HepG2 (cell line): Measurements from ENCODE around the gene G6PC3. TPM values are rescaled to one million over a fixed set of nuclear protein-coding genes. Genes with fewer than 3 reads are reported as not detected.
A peak's percentile ranks its signal among the peaks of the same experiment; 100 is the strongest.

Source experiments
- ATAD3A ChIP-seq: sonication (generic); formaldehyde crosslinking; IDR thresholded peaks from 2 replicates; pipeline ENCODE4 v1.4.0; 2020; ENCODE audit warnings: missing genetic modification reagents
- CBFB ChIP-seq: sonication (generic); formaldehyde crosslinking; IDR thresholded peaks from 2 replicates; pipeline ENCODE4 v1.4.0; 2020; ENCODE audit warnings: missing genetic modification reagents
- ETV5 ChIP-seq: IDR thresholded peaks from 2 replicates; pipeline ENCODE4 v1.6.1; 2018; ENCODE audit warnings: missing biosample characterization, missing genetic modification reagents, inconsistent platforms, borderline replicate concordance
- FOXP1 ChIP-seq, 2 experiments: fragments of 450-650 bp in 1 of 2; IDR thresholded peaks; 2 replicates each; pipeline ENCODE4 v1.6.1; 2017 to 2018; ENCODE audit warnings: antibody characterized with exemption in 1 of 2
- GTF2F1 ChIP-seq: fragments of 150-350 bp; IDR thresholded peaks from 2 replicates; pipeline ENCODE4 v1.6.1; 2014; ENCODE audit warnings: low read length
- HNRNPH1 ChIP-seq: fragments of 200-400 bp; formaldehyde crosslinking; optimal IDR thresholded peaks from 2 replicates; pipeline ENCODE3; 2017; ENCODE audit warnings: mild to moderate bottlenecking, low read depth, low read length
- MEIS1 ChIP-seq: sonication (generic); formaldehyde crosslinking; IDR thresholded peaks from 2 replicates; pipeline ENCODE4 v1.9.0; 2021; ENCODE audit warnings: mild to moderate bottlenecking, missing genetic modification reagents, moderate library complexity, borderline replicate concordance
- MYC ChIP-seq: sonication (generic); formaldehyde crosslinking; IDR thresholded peaks from 2 replicates; pipeline ENCODE4 v1.9.0; 2021; ENCODE audit warnings: missing genetic modification reagents, borderline replicate concordance
- PAXIP1 ChIP-seq: sonication (generic); formaldehyde crosslinking; conservative IDR thresholded peaks from 2 replicates; pipeline ENCODE4 v1.4.0; 2020; ENCODE audit warnings: mild to moderate bottlenecking, missing genetic modification reagents, moderate library complexity
- SIX4 ChIP-seq: sonication (generic); formaldehyde crosslinking; IDR thresholded peaks from 2 replicates; pipeline ENCODE4 v1.4.0; 2020; ENCODE audit warnings: missing genetic modification reagents
- TGIF2 ChIP-seq: IDR thresholded peaks from 2 replicates; pipeline ENCODE4 v1.6.1; 2016; ENCODE audit warnings: control low read depth, missing compliant biosample characterization
- ZFP41 ChIP-seq: sonication (generic); formaldehyde crosslinking; IDR thresholded peaks from 2 replicates; pipeline ENCODE4 v1.4.0; 2020; ENCODE audit warnings: mild to moderate bottlenecking, missing genetic modification reagents, borderline replicate concordance
- ZNF572 ChIP-seq: sonication (generic); formaldehyde crosslinking; IDR thresholded peaks from 2 replicates; pipeline ENCODE4 v1.5.1; 2020; ENCODE audit warnings: mild to moderate bottlenecking, missing genetic modification reagents
- ZNF891 ChIP-seq: sonication (generic); formaldehyde crosslinking; IDR thresholded peaks from 2 replicates; pipeline ENCODE4 v1.5.0; 2020; ENCODE audit warnings: mild to moderate bottlenecking, missing genetic modification reagents
- ZSCAN25 ChIP-seq: sonication (generic); formaldehyde crosslinking; IDR thresholded peaks from 2 replicates; pipeline ENCODE4 v1.8.0; 2022; ENCODE audit warnings: mild to moderate bottlenecking, missing genetic modification reagents
- polyA plus RNA-seq, 8 experiments: library from polyadenylated mRNA; depleted of rRNA in 3 of 8; stranded (reverse) in 7 of 8; unstranded in 1 of 8; fragments of >200 nt; fragmentation: Illumina TruSeq in 4 of 8; extraction: Trizol in 4 of 8; gene quantifications; 2 replicates each; pipeline versions ENCODE4 v1.2.1 to v1.2.3, GENCODE V29; 2011 to 2016; ENCODE audit warnings: low read depth in 4 of 8, missing spikeins in 1 of 8, mixed read lengths in 1 of 8; ENCODE audit not compliant: insufficient read depth in 1 of 8
- total RNA-seq, 5 experiments: library from RNA; depleted of rRNA; stranded (reverse); fragments of >200 nt; fragmentation: Illumina TruSeq; extraction: Trizol; gene quantifications; 2 replicates each; pipeline ENCODE4 v1.2.3, GENCODE V29; 2016; ENCODE audit warnings: low read depth in 1 of 5
- TF ChIP-seq, protein P1 (sequence below): sonication (generic); formaldehyde crosslinking; IDR thresholded peaks from 2 replicates; pipeline ENCODE4 v1.4.0; 2020; ENCODE audit warnings: missing genetic modification reagents, borderline replicate concordance
- TF ChIP-seq, protein P2 (sequence below): sonication (generic); formaldehyde crosslinking; IDR thresholded peaks from 2 replicates; pipeline ENCODE4 v1.5.0; 2020; ENCODE audit warnings: mild to moderate bottlenecking, missing genetic modification reagents
- TF ChIP-seq, protein P3 (sequence below): sonication (generic); formaldehyde crosslinking; IDR thresholded peaks from 2 replicates; pipeline ENCODE4 v1.8.1; 2023; ENCODE audit warnings: mild to moderate bottlenecking, missing genetic modification reagents
- TF ChIP-seq, protein P4 (sequence below): sonication (generic); formaldehyde crosslinking; IDR thresholded peaks from 2 replicates; pipeline ENCODE4 v1.4.0; 2020; ENCODE audit warnings: missing genetic modification reagents

G6PC3 gene
- total and polyA plus RNA-seq, 2 of the 13 experiments (the other 11 are each of a cell fraction or from before 2014, with no cell fraction given), result 38.5 to 75.8 TPM

- TF ChIP-seq PAXIP1 (CRISPR knock-in tag) (no peak), ZNF572 (CRISPR knock-in tag) (no peak), MYC (CRISPR knock-in tag) (peak; percentile 82; the same call in 1 of the 2 replicates), MEIS1 (CRISPR knock-in tag) (no peak), ZSCAN25 (CRISPR knock-in tag) (peak; percentile 85), HNRNPH1 (no peak), GTF2F1 (no peak), ZNF891 (CRISPR knock-in tag) (no peak), FOXP1 (IDR thresholded peaks at IDR 0.05) (no peak), FOXP1 (CRISPR knock-in tag; IDR thresholded peaks at IDR 0.05) (no peak), ETV5 (CRISPR knock-in tag) (peak; percentile 29; the same call in 1 of the 2 replicates), CBFB (CRISPR knock-in tag) (0 out of 2 replicates have a peak, but pooled peaks have one; percentile 51), ZFP41 (CRISPR knock-in tag) (no peak), ATAD3A (CRISPR knock-in tag) (0 out of 2 replicates have a peak, but pooled peaks have one; percentile 62), SIX4 (0 out of 2 replicates have a peak, but pooled peaks have one; percentile 21), TGIF2 (CRISPR knock-in tag) (0 out of 2 replicates have a peak, but pooled peaks have one; percentile 41)
- TF ChIP-seq, protein P1, sequence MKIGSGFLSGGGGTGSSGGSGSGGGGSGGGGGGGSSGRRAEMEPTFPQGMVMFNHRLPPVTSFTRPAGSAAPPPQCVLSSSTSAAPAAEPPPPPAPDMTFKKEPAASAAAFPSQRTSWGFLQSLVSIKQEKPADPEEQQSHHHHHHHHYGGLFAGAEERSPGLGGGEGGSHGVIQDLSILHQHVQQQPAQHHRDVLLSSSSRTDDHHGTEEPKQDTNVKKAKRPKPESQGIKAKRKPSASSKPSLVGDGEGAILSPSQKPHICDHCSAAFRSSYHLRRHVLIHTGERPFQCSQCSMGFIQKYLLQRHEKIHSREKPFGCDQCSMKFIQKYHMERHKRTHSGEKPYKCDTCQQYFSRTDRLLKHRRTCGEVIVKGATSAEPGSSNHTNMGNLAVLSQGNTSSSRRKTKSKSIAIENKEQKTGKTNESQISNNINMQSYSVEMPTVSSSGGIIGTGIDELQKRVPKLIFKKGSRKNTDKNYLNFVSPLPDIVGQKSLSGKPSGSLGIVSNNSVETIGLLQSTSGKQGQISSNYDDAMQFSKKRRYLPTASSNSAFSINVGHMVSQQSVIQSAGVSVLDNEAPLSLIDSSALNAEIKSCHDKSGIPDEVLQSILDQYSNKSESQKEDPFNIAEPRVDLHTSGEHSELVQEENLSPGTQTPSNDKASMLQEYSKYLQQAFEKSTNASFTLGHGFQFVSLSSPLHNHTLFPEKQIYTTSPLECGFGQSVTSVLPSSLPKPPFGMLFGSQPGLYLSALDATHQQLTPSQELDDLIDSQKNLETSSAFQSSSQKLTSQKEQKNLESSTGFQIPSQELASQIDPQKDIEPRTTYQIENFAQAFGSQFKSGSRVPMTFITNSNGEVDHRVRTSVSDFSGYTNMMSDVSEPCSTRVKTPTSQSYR (CRISPR knock-in tag), result peak; percentile 54; the same call in 1 of the 2 replicates
- TF ChIP-seq, protein P2, sequence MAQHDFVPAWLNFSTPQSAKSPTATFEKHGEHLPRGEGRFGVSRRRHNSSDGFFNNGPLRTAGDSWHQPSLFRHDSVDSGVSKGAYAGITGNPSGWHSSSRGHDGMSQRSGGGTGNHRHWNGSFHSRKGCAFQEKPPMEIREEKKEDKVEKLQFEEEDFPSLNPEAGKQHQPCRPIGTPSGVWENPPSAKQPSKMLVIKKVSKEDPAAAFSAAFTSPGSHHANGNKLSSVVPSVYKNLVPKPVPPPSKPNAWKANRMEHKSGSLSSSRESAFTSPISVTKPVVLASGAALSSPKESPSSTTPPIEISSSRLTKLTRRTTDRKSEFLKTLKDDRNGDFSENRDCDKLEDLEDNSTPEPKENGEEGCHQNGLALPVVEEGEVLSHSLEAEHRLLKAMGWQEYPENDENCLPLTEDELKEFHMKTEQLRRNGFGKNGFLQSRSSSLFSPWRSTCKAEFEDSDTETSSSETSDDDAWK (CRISPR knock-in tag), result no peak
- TF ChIP-seq, protein P3, sequence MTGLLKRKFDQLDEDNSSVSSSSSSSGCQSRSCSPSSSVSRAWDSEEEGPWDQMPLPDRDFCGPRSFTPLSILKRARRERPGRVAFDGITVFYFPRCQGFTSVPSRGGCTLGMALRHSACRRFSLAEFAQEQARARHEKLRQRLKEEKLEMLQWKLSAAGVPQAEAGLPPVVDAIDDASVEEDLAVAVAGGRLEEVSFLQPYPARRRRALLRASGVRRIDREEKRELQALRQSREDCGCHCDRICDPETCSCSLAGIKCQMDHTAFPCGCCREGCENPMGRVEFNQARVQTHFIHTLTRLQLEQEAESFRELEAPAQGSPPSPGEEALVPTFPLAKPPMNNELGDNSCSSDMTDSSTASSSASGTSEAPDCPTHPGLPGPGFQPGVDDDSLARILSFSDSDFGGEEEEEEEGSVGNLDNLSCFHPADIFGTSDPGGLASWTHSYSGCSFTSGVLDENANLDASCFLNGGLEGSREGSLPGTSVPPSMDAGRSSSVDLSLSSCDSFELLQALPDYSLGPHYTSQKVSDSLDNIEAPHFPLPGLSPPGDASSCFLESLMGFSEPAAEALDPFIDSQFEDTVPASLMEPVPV (CRISPR knock-in tag), result no peak
- TF ChIP-seq, protein P4, sequence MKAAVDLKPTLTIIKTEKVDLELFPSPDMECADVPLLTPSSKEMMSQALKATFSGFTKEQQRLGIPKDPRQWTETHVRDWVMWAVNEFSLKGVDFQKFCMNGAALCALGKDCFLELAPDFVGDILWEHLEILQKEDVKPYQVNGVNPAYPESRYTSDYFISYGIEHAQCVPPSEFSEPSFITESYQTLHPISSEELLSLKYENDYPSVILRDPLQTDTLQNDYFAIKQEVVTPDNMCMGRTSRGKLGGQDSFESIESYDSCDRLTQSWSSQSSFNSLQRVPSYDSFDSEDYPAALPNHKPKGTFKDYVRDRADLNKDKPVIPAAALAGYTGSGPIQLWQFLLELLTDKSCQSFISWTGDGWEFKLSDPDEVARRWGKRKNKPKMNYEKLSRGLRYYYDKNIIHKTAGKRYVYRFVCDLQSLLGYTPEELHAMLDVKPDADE (CRISPR knock-in tag), result no peak
Measured at GRCh38 chr17:44083250-44083849, 12.8 kb downstream of the G6PC3 start (continued).
